IMR-90 (cell line): Measurements from ENCODE around the gene WDR76. TPM values are rescaled to one million over a fixed set of nuclear protein-coding genes. Genes with fewer than 3 reads are reported as not detected.

Experiments
- ATAC-seq: fragments of 200-7000 bp; cut with Tn5 transposase; 2 replicates; pipeline ENCODE4 v1.9.1; 2020; ENCODE audit warnings: low read depth, mild to moderate bottlenecking, moderate library complexity
- BruUV-seq: library from RNA; stranded (reverse); fragments of 400-500 nt; replicated peaks from 2 replicates; lab custom pipeline; 2021; lab: Mats Ljungman, UMichigan
- CTCF ChIA-PET: fragments of 300-600 bp; formaldehyde crosslinking; extraction: SDS; loops from one replicate; lab custom pipeline; 2021; ENCODE audit warnings: antibody characterized with exemption; lab: Yijun Ruan, JAX
- POLR2A ChIA-PET: fragments of 300-600 bp; sonication (Branson Sonifier 250); formaldehyde crosslinking; loops from one replicate; lab custom pipeline; 2022; ENCODE audit warnings: antibody characterized with exemption; ENCODE audit not compliant: unreplicated experiment; lab: Charles Lee
- DNase-seq: peaks from one replicate; pipeline ENCODE4 v3.0.0; 2013
- H2AFZ ChIP-seq: replicated peaks from 2 replicates; pipeline ENCODE3; 2013; ENCODE audit warnings: low read length, mild to moderate bottlenecking; ENCODE audit not compliant: poor library complexity
- H2AK5ac ChIP-seq: 2 replicates; pipeline ENCODE4 v1.6.1; 2013; ENCODE audit warnings: low read depth, low read length, inconsistent platforms
- H2AK9ac ChIP-seq: replicated peaks from 2 replicates; pipeline ENCODE3; 2013; ENCODE audit warnings: mild to moderate bottlenecking, low read depth, low read length, moderate library complexity; ENCODE audit not compliant: poor library complexity
- H2BK120ac ChIP-seq: 2 replicates; pipeline ENCODE4 v1.6.1; 2013; ENCODE audit warnings: low read depth, low read length, inconsistent platforms
- H2BK15ac ChIP-seq: 3 replicates; pipeline ENCODE4 v1.6.1; 2013; ENCODE audit warnings: low read depth, low read length, inconsistent platforms
- H2BK20ac ChIP-seq: 2 replicates; pipeline ENCODE4 v1.6.1; 2013; ENCODE audit warnings: low read depth, mild to moderate bottlenecking, inconsistent platforms, low read length, moderate library complexity
- H2BK5ac ChIP-seq: 2 replicates; pipeline ENCODE4 v1.6.1; 2013; ENCODE audit warnings: mild to moderate bottlenecking, low read depth, low read length, inconsistent platforms; ENCODE audit not compliant: poor library complexity, severe bottlenecking
- H3K14ac ChIP-seq: replicated peaks from 2 replicates; pipeline ENCODE4 v1.6.1; 2013; ENCODE audit warnings: low read depth, low read length, inconsistent platforms
- H3K18ac ChIP-seq: 2 replicates; pipeline ENCODE4 v1.6.1; 2013; ENCODE audit warnings: low read depth, low read length, control low read depth
- H3K23ac ChIP-seq: 2 replicates; pipeline ENCODE4 v1.6.1; 2013; ENCODE audit warnings: low read depth, low read length, inconsistent platforms
- H3K27ac ChIP-seq: 2 replicates; pipeline ENCODE4 v1.5.1; 2013; ENCODE audit warnings: mild to moderate bottlenecking, control low read depth, low read length; ENCODE audit not compliant: insufficient read depth
- H3K27me3 ChIP-seq: 2 replicates; pipeline ENCODE4 v1.6.1; 2013; ENCODE audit warnings: low read length; ENCODE audit not compliant: control insufficient read depth, insufficient read depth
- H3K36me3 ChIP-seq: 2 replicates; pipeline ENCODE4 v1.6.1; 2013; ENCODE audit warnings: low read length, mixed read lengths; ENCODE audit not compliant: control insufficient read depth, insufficient read depth
- H3K4ac ChIP-seq: 2 replicates; pipeline ENCODE4 v1.6.1; 2013; ENCODE audit warnings: low read depth, low read length, inconsistent platforms
- H3K4me1 ChIP-seq: 2 replicates; pipeline ENCODE4 v1.6.1; 2013; ENCODE audit warnings: low read length, mixed read lengths; ENCODE audit not compliant: control insufficient read depth, insufficient read depth
- H3K4me2 ChIP-seq: 2 replicates; pipeline ENCODE4 v1.6.1; 2013; ENCODE audit warnings: low read depth, mild to moderate bottlenecking, control low read depth, low read length, moderate library complexity
- H3K4me3 ChIP-seq: 2 replicates; pipeline ENCODE4 v1.5.1; 2013; ENCODE audit warnings: low read depth, mild to moderate bottlenecking, control low read depth, low read length, moderate library complexity; ENCODE audit not compliant: insufficient read depth
- H3K56ac ChIP-seq: 2 replicates; pipeline ENCODE4 v1.6.1; 2013; ENCODE audit warnings: low read length, inconsistent platforms; ENCODE audit not compliant: insufficient read depth; ENCODE audit errors: extremely low read depth
- H3K79me1 ChIP-seq, 2 experiments: 2 replicates each; pipeline ENCODE4 v1.6.1; 2013; ENCODE audit warnings: low read length in 2 of 2, inconsistent platforms in 1 of 2, low read depth in 1 of 2
- H3K9ac ChIP-seq: 2 replicates; pipeline ENCODE4 v1.6.1; 2013; ENCODE audit warnings: low read depth, low read length, control low read depth
- H3K9me1 ChIP-seq: 2 replicates; pipeline ENCODE4 v1.6.1; 2013; ENCODE audit warnings: low read length, inconsistent platforms; ENCODE audit not compliant: insufficient read depth
- H3K9me3 ChIP-seq: 2 replicates; pipeline ENCODE4 v1.6.1; 2013; ENCODE audit warnings: low read length; ENCODE audit not compliant: control insufficient read depth, insufficient read depth
- H4K20me1 ChIP-seq: 2 replicates; pipeline ENCODE4 v1.6.1; 2013; ENCODE audit warnings: low read length, inconsistent platforms; ENCODE audit not compliant: insufficient read depth
- H4K5ac ChIP-seq: 2 replicates; pipeline ENCODE4 v1.6.1; 2013; ENCODE audit warnings: mild to moderate bottlenecking, low read depth, low read length, control low read depth
- H4K8ac ChIP-seq, 2 experiments: 2 replicates each; pipeline ENCODE4 v1.6.1; 2013; ENCODE audit warnings: low read depth in 2 of 2, low read length in 2 of 2, control low read depth in 1 of 2, inconsistent platforms in 1 of 2
- H4K91ac ChIP-seq: 2 replicates; pipeline ENCODE4 v1.6.1; 2013; ENCODE audit warnings: low read depth, low read length, inconsistent platforms; ENCODE audit not compliant: insufficient read depth
- CEBPB ChIP-seq: IDR thresholded peaks from 2 replicates; pipeline ENCODE4 v1.6.1; 2012; ENCODE audit warnings: low read depth, low read length, improper control_type of control experiment
- FOS ChIP-seq: fragments of 150-350 bp; IDR thresholded peaks from 2 replicates; pipeline ENCODE4 v1.6.1; 2016; ENCODE audit warnings: low read depth, low read length
- MAFK ChIP-seq: IDR thresholded peaks from 2 replicates; pipeline ENCODE4 v1.6.1; 2012; ENCODE audit warnings: low read depth, low read length, improper control_type of control experiment
- MAZ ChIP-seq: IDR thresholded peaks from 2 replicates; pipeline ENCODE4 v1.6.1; 2012; ENCODE audit warnings: low read depth, mild to moderate bottlenecking, low read length, improper control_type of control experiment, moderate library complexity, borderline replicate concordance
- MXI1 ChIP-seq: IDR thresholded peaks from 2 replicates; pipeline ENCODE4 v1.6.1; 2012; ENCODE audit warnings: low read depth, mild to moderate bottlenecking, low read length, moderate library complexity, borderline replicate concordance
- NFE2L2 ChIP-seq: fragments of 150-350 bp; IDR thresholded peaks from 2 replicates; pipeline ENCODE4 v1.6.1; 2016; ENCODE audit warnings: low read depth, mild to moderate bottlenecking, low read length
- RFX5 ChIP-seq: IDR thresholded peaks from 2 replicates; pipeline ENCODE4 v1.8.0; 2012; ENCODE audit warnings: low read depth, mild to moderate bottlenecking, low read length, moderate library complexity
- dilution Hi-C: fragments of 300-500 bp; cut with HindIII; formaldehyde crosslinking; loops from one replicate; pipeline ENCODE4 v1.14.3; 2018; ENCODE audit warnings: low sequenced_read_pairs; ENCODE audit not compliant: unreplicated experiment
- in situ Hi-C: fragments of 300-500 bp; cut with MboI; formaldehyde crosslinking; loops from 3 replicates; pipeline ENCODE4 v1.14.3; 2019; ENCODE audit warnings: low sequenced_read_pairs, inconsistent platforms, mixed read lengths
- intact Hi-C: fragments of 100-400 bp; cut with micrococcal nuclease; formaldehyde crosslinking; loops from 2 replicates; pipeline ENCODE4 v1.10.0; 2022
- polyA plus RNA-seq, 3 experiments: library from polyadenylated mRNA; depleted of rRNA; stranded (reverse); fragments of >200 nt; gene quantifications; 2 replicates each; pipeline ENCODE4 v1.2.3, GENCODE V29; 2012; ENCODE audit warnings: low replicate concordance in 1 of 3
- total RNA-seq: library from RNA; depleted of rRNA; stranded (reverse); fragments of >200 nt; gene quantifications from 2 replicates; pipeline ENCODE4 v1.2.3, GENCODE V29; 2012
- TF ChIP-seq, protein P1 (sequence below): conservative IDR thresholded peaks from 2 replicates; pipeline ENCODE4 v1.5.1; 2012; ENCODE audit warnings: mild to moderate bottlenecking, low read depth, low read length, improper control_type of control experiment
- TF ChIP-seq, protein P2 (sequence below): fragments of 150-350 bp; IDR thresholded peaks from 2 replicates; pipeline ENCODE4 v1.6.1; 2017; ENCODE audit warnings: mild to moderate bottlenecking, antibody characterized with exemption, low read length, low read depth

Gene WDR76
- total and polyA plus RNA-seq, 2 of the 4 experiments (the other 2 are of a cell fraction), result 4.8 to 25.8 TPM

DNA sequence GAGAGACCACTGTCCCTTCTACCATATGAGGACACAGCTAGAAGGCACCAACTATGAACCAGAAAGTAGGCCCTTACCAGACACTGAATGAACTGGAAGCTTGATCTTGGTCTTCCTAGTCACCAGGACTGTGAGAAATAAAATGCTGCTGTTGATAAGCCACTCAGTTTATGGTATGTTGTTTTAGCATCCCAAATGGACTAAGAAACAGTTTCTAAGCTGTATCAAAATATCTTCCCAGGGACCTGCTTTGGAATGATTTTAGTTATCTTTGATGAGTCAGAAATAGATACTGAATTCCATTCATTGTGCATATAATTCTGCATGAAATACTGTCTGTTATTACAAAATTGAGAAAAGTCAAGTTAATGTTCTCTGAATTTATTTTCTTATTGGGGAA lies 18.6 kb downstream of the WDR76 start:
- Histone ChIP-seq H4K8ac (no peak overlapping the region), H3K4me2 (no peak overlapping the region), H2AK9ac (no peak overlapping the region), H2BK5ac (no peak overlapping the region), H2AK5ac (no peak overlapping the region), H3K18ac (no peak overlapping the region), H3K9me1 (0 out of 2 replicates have a peak, but pooled peaks cover 3% of the 10 kb centered on the region), H2BK20ac (no peak overlapping the region), H3K27me3 (no peaks in the 10 kb centered on the region), H3K9ac (no peak overlapping the region), H4K5ac (no peak overlapping the region), H3K4me3 (no peak overlapping the region), H3K56ac (no peak overlapping the region), H3K79me1 (peaks cover 0 to 4% of the 10 kb centered on the region in 2 experiments; a peak in 2 of 4 replicates), H4K20me1 (no peaks in the 10 kb centered on the region), H3K27ac (no peak overlapping the region), H2BK120ac (no peak overlapping the region), H3K23ac (no peak overlapping the region), H3K4me1 (no peaks in the 10 kb centered on the region), H4K91ac (no peak overlapping the region), H3K36me3 (peaks cover 7% of the 10 kb centered on the region), H3K9me3 (no peaks in the 10 kb centered on the region), H2AFZ (no peak overlapping the region), H2BK15ac (no peak overlapping the region), H3K4ac (no peak overlapping the region), H3K14ac (no peak overlapping the region)
- DNase-seq (peak; percentile 24), ATAC-seq (peak; percentile 32; the same call in 1 of the 2 replicates)
- dilution Hi-C loops (no loop called here), intact Hi-C loops (no loop called here), in situ Hi-C loops (no loop called here)
- ChIA-PET CTCF (no interaction called here), POLR2A (no interaction called here)
- no TSS peak for BruUV-seq
- TF ChIP-seq MXI1 (no peak), CEBPB (no peak), MAZ (no peak), RFX5 (no peak), NFE2L2 (no peak), MAFK (no peak), FOS (no peak)
- TF ChIP-seq, protein P1, sequence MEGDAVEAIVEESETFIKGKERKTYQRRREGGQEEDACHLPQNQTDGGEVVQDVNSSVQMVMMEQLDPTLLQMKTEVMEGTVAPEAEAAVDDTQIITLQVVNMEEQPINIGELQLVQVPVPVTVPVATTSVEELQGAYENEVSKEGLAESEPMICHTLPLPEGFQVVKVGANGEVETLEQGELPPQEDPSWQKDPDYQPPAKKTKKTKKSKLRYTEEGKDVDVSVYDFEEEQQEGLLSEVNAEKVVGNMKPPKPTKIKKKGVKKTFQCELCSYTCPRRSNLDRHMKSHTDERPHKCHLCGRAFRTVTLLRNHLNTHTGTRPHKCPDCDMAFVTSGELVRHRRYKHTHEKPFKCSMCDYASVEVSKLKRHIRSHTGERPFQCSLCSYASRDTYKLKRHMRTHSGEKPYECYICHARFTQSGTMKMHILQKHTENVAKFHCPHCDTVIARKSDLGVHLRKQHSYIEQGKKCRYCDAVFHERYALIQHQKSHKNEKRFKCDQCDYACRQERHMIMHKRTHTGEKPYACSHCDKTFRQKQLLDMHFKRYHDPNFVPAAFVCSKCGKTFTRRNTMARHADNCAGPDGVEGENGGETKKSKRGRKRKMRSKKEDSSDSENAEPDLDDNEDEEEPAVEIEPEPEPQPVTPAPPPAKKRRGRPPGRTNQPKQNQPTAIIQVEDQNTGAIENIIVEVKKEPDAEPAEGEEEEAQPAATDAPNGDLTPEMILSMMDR, result no peak
- TF ChIP-seq, protein P2, sequence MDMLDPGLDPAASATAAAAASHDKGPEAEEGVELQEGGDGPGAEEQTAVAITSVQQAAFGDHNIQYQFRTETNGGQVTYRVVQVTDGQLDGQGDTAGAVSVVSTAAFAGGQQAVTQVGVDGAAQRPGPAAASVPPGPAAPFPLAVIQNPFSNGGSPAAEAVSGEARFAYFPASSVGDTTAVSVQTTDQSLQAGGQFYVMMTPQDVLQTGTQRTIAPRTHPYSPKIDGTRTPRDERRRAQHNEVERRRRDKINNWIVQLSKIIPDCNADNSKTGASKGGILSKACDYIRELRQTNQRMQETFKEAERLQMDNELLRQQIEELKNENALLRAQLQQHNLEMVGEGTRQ, result no peak
